Measurements from ENCODE around the gene ZCCHC7.
"Not testable (repeated sequence)": the region's sequence is repeated elsewhere in the genome, so short reads cannot be mapped to it uniquely, and the experiment has no call there.

Gene ZCCHC7

DNA sequence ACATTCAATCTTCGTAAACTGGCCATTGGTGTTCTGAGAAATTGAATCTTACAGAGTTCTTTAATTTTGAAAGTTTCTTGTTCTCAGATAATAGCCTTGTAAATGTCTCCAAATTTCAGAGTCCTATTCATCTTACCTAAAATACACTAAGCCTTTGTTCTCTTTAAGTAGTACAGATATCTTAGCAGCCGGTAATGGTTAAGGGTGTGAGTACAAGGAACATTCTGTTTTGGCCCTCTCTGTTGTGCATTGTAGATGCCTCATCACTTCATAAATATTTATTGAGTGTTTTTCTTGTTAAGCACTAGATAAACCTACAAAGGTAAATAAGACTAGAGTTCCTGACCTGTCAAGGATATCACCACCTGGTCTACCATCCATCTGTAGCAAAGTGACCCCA lies 35.2 kb downstream of the ZCCHC7 start:
- H3K4me1 ChIP-seq (ENCODE audit: control insufficient read depth, insufficient read depth, low read length), result no peaks in the 10 kb centered on the region
- no peak overlapping the region for H3K4me2 ChIP-seq (ENCODE audit: low read length)
- no peak overlapping the region for H3K4me3 ChIP-seq (ENCODE audit: low read length)
- no peak overlapping the region for H3K9ac ChIP-seq (ENCODE audit: low read depth, low read length)
- H3K27me3 ChIP-seq (ENCODE audit: control insufficient read depth, insufficient read depth, low read length), result no peaks in the 10 kb centered on the region
- no peaks in the 10 kb centered on the region for H3K9me3 ChIP-seq (replicated peaks; ENCODE audit: low read length)
- H3K36me3 ChIP-seq (ENCODE audit: insufficient read depth, low read length), result peaks cover 11% of the 10 kb centered on the region

DNA sequence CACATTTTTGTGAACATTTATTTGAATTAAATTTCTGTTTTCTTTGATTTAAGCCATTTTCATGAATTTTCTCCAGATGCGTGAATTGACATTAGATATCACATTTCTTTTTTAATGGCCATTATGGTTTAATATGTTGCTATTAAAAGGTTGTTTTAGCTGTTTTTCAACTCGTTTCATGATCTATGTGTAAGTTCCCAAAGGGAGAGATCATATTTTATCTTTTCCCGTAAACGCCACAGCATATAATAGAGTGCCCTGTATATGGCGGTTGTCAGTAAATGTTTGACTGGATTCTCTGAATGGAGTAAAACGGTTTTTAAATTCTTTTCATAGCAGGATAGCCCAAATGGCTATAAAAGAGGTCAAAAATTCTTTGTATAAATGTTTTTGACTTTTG lies 35.8 kb downstream of the ZCCHC7 start:
- Histone ChIP-seq H3K4me3 (ENCODE audit: low read length) (no peak overlapping the region), H3K4me1 (ENCODE audit: control insufficient read depth, insufficient read depth, low read length) (no peaks in the 10 kb centered on the region), H3K9ac (ENCODE audit: low read depth, low read length) (no peak overlapping the region), H3K27me3 (ENCODE audit: control insufficient read depth, insufficient read depth, low read length) (no peaks in the 10 kb centered on the region), H3K9me3 (replicated peaks; ENCODE audit: low read length) (no peaks in the 10 kb centered on the region), H3K4me2 (ENCODE audit: low read length) (no peak overlapping the region), H3K36me3 (ENCODE audit: insufficient read depth, low read length) (peaks cover 11% of the 10 kb centered on the region)

- H3K9ac ChIP-seq (ENCODE audit: low read depth, low read length), result no peak overlapping the region
- no peaks in the 10 kb centered on the region for H3K9me3 ChIP-seq (replicated peaks; ENCODE audit: low read length)
- no peak overlapping the region for H3K4me3 ChIP-seq (ENCODE audit: low read length)
- peaks cover 11% of the 10 kb centered on the region for H3K36me3 ChIP-seq (ENCODE audit: insufficient read depth, low read length)
- H3K4me1 ChIP-seq (ENCODE audit: control insufficient read depth, insufficient read depth, low read length), result no peaks in the 10 kb centered on the region
- no peak overlapping the region for H3K4me2 ChIP-seq (ENCODE audit: low read length)
- no peaks in the 10 kb centered on the region for H3K27me3 ChIP-seq (ENCODE audit: control insufficient read depth, insufficient read depth, low read length)
Measured at GRCh38 chr9:37156781-37157356, 36.5 kb downstream of the ZCCHC7 start.

DNA sequence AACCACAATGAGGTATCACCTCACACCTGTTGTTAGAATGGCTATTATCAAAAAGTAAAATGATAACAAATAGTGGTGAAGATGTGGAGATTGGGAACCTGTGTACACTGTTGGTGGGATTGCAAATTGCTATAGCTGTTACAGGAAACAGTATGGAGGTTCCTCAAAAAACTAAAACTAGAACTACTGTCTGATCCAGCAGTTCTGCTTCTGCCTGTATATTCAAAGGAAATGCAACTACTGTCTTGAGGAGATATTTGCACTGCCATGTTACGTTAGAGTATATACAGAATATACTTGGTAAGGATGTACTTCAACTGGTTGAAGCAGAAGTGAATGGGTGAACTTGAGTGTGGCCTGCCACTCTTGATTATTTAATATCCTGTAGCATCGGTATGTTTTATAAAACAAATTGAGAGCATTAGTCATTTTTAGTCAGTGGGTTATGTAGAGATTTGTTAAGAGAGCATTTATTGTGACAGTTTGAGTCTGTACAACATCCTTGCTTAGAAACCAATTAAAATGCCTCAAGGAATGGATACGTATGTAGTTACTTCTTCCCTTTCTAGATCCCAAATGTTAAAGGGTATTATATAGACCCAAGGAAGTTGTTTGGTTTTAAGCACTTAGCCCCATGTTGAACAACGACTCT lies 37.5 kb downstream of the ZCCHC7 start:
- Histone ChIP-seq H3K27me3 (ENCODE audit: control insufficient read depth, insufficient read depth, low read length) (no peaks in the 10 kb centered on the region), H3K9me3 (replicated peaks; ENCODE audit: low read length) (no peaks in the 10 kb centered on the region), H3K9ac (ENCODE audit: low read depth, low read length) (no peak overlapping the region), H3K4me2 (ENCODE audit: low read length) (no peak overlapping the region), H3K4me3 (ENCODE audit: low read length) (no peak overlapping the region), H3K4me1 (ENCODE audit: control insufficient read depth, insufficient read depth, low read length) (no peaks in the 10 kb centered on the region), H3K36me3 (ENCODE audit: insufficient read depth, low read length) (peaks cover 11% of the 10 kb centered on the region)

GRCh38 chr9:37163299-37163698 lies 42.9 kb downstream of the ZCCHC7 start:
- H3K4me2 ChIP-seq (ENCODE audit: low read length), result no peak overlapping the region
- no peaks in the 10 kb centered on the region for H3K27me3 ChIP-seq (ENCODE audit: control insufficient read depth, insufficient read depth, low read length)
- H3K4me3 ChIP-seq (ENCODE audit: low read length), result no peak overlapping the region

GRCh38 chr9:37164335-37164734 lies 44.0 kb downstream of the ZCCHC7 start:
- H3K4me2 ChIP-seq (ENCODE audit: low read length); H3K9me3 ChIP-seq (replicated peaks; ENCODE audit: low read length); H3K36me3 ChIP-seq (ENCODE audit: insufficient read depth, low read length); H3K4me3 ChIP-seq (ENCODE audit: low read length); H3K9ac ChIP-seq (ENCODE audit: low read depth, low read length); H3K4me1 ChIP-seq (ENCODE audit: control insufficient read depth, insufficient read depth, low read length); H3K27me3 ChIP-seq (ENCODE audit: control insufficient read depth, insufficient read depth, low read length): not testable (repeated sequence)

More at GRCh38 chr9:37163299-37163698, 42.9 kb downstream of the ZCCHC7 start:
- Histone ChIP-seq H3K4me1 (ENCODE audit: control insufficient read depth, insufficient read depth, low read length) (no peaks in the 10 kb centered on the region), H3K36me3 (ENCODE audit: insufficient read depth, low read length) (no peaks in the 10 kb centered on the region), H3K9ac (ENCODE audit: low read depth, low read length) (no peak overlapping the region), H3K9me3 (replicated peaks; ENCODE audit: low read length) (no peaks in the 10 kb centered on the region)

GRCh38 chr9:37165644-37166043 lies 45.3 kb downstream of the ZCCHC7 start:
- Histone ChIP-seq H3K27me3 (ENCODE audit: control insufficient read depth, insufficient read depth, low read length) (no peaks in the 10 kb centered on the region), H3K4me2 (ENCODE audit: low read length) (no peak overlapping the region), H3K4me1 (ENCODE audit: control insufficient read depth, insufficient read depth, low read length) (no peaks in the 10 kb centered on the region), H3K4me3 (ENCODE audit: low read length) (no peak overlapping the region), H3K9ac (ENCODE audit: low read depth, low read length) (no peak overlapping the region), H3K9me3 (replicated peaks; ENCODE audit: low read length) (no peaks in the 10 kb centered on the region), H3K36me3 (ENCODE audit: insufficient read depth, low read length) (no peaks in the 10 kb centered on the region)

- Histone ChIP-seq H3K4me3 (ENCODE audit: low read length) (no peak overlapping the region), H3K4me1 (ENCODE audit: control insufficient read depth, insufficient read depth, low read length) (no peaks in the 10 kb centered on the region), H3K4me2 (ENCODE audit: low read length) (no peak overlapping the region), H3K9me3 (replicated peaks; ENCODE audit: low read length) (no peaks in the 10 kb centered on the region), H3K36me3 (ENCODE audit: insufficient read depth, low read length) (no peaks in the 10 kb centered on the region), H3K27me3 (ENCODE audit: control insufficient read depth, insufficient read depth, low read length) (no peaks in the 10 kb centered on the region), H3K9ac (ENCODE audit: low read depth, low read length) (no peak overlapping the region)
Measured at GRCh38 chr9:37167456-37168047, 47.2 kb downstream of the ZCCHC7 start.

GRCh38 chr9:37172557-37172956 lies 52.2 kb downstream of the ZCCHC7 start:
- Histone ChIP-seq H3K4me3 (ENCODE audit: low read length) (no peak overlapping the region), H3K36me3 (ENCODE audit: insufficient read depth, low read length) (no peaks in the 10 kb centered on the region), H3K27me3 (ENCODE audit: control insufficient read depth, insufficient read depth, low read length) (no peaks in the 10 kb centered on the region), H3K4me2 (ENCODE audit: low read length) (no peak overlapping the region), H3K9ac (ENCODE audit: low read depth, low read length) (no peak overlapping the region), H3K4me1 (ENCODE audit: control insufficient read depth, insufficient read depth, low read length) (peaks cover 10% of the 10 kb centered on the region), H3K9me3 (replicated peaks; ENCODE audit: low read length) (no peaks in the 10 kb centered on the region)

GRCh38 chr9:37174247-37174646 lies 53.9 kb downstream of the ZCCHC7 start:
- Histone ChIP-seq H3K9me3 (replicated peaks; ENCODE audit: low read length) (no peaks in the 10 kb centered on the region), H3K27me3 (ENCODE audit: control insufficient read depth, insufficient read depth, low read length) (no peaks in the 10 kb centered on the region), H3K4me3 (ENCODE audit: low read length) (no peak overlapping the region), H3K4me1 (ENCODE audit: control insufficient read depth, insufficient read depth, low read length) (peaks cover 10% of the 10 kb centered on the region), H3K4me2 (ENCODE audit: low read length) (no peak overlapping the region), H3K9ac (ENCODE audit: low read depth, low read length) (no peak overlapping the region), H3K36me3 (ENCODE audit: insufficient read depth, low read length) (no peaks in the 10 kb centered on the region)

- no peak overlapping the region for H3K4me2 ChIP-seq (ENCODE audit: low read length)
- peaks cover 9% of the 10 kb centered on the region for H3K4me1 ChIP-seq (ENCODE audit: control insufficient read depth, insufficient read depth, low read length)
- H3K27me3 ChIP-seq (ENCODE audit: control insufficient read depth, insufficient read depth, low read length), result no peaks in the 10 kb centered on the region
- H3K9ac ChIP-seq (ENCODE audit: low read depth, low read length), result no peak overlapping the region
- H3K36me3 ChIP-seq (ENCODE audit: insufficient read depth, low read length), result peaks cover 4% of the 10 kb centered on the region
- no peak overlapping the region for H3K4me3 ChIP-seq (ENCODE audit: low read length)
- H3K9me3 ChIP-seq (replicated peaks; ENCODE audit: low read length), result no peaks in the 10 kb centered on the region
Measured at GRCh38 chr9:37178742-37179141, 58.4 kb downstream of the ZCCHC7 start.

GRCh38 chr9:37179576-37179975 lies 59.2 kb downstream of the ZCCHC7 start:
- Histone ChIP-seq H3K27me3 (ENCODE audit: control insufficient read depth, insufficient read depth, low read length) (no peaks in the 10 kb centered on the region), H3K9me3 (replicated peaks; ENCODE audit: low read length) (no peaks in the 10 kb centered on the region), H3K36me3 (ENCODE audit: insufficient read depth, low read length) (peaks cover 4% of the 10 kb centered on the region), H3K9ac (ENCODE audit: low read depth, low read length) (no peak overlapping the region), H3K4me3 (ENCODE audit: low read length) (no peak overlapping the region), H3K4me1 (ENCODE audit: control insufficient read depth, insufficient read depth, low read length) (peaks cover under 1% of the 10 kb centered on the region), H3K4me2 (ENCODE audit: low read length) (no peak overlapping the region)
